ACHN (cell line): ENCODE measurements around the gene SLTM.
A peak's percentile ranks its signal among the peaks of the same experiment; 100 is the strongest.
"Not testable (repeated sequence)": the region's sequence is repeated elsewhere in the genome, so short reads cannot be mapped to it uniquely, and the experiment has no call there.

ENCODE experiments used
- DNase-seq: peaks from one replicate; pipeline ENCODE4 v3.0.0-alpha.2; 2015
- in situ Hi-C: cut with HindIII; loops from 2 replicates; pipeline ENCODE4 v1.10.0; 2017; ENCODE audit warnings: low sequenced_read_pairs, low pct_ligation_motif_present, low pct_unique_long_range_greater_than_20kb

The SLTM gene

GRCh38 chr15:58932710-58933280, 684 bp downstream of the SLTM start:
- in situ Hi-C loops, result no loop called here
- peak; percentile 30 for DNase-seq

- DNase-seq, result peak; percentile 28
- in situ Hi-C loops, result no loop called here
Observed at GRCh38 chr15:58931987-58932588, 1.4 kb downstream of the SLTM start.

- in situ Hi-C loops, result no loop called here
- no peak for DNase-seq
Observed at GRCh38 chr15:58929891-58930416, 3.5 kb downstream of the SLTM start.

- no peak for DNase-seq
- in situ Hi-C loops, result no loop called here
Observed at GRCh38 chr15:58926823-58927222, 6.7 kb downstream of the SLTM start.

DNA sequence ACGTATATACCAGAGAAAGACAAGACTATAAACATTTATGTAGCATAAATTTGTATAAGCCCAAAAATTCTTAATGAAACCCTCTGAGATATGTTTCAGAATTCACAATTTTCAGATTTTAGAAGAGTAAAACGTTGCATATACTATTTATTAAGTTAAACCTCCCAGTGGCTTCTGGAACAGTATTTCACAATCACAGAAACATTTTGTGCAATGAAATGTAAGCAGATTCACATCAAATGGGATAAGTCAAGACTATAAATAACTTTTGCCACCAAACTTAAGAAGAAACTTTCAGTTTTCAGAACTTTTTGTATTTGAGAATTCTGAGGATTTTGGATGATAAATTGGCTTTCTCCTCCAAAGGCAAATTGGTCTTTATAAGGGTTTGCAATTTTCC, 9.2 kb downstream of the SLTM start:
- in situ Hi-C loops, result no loop called here
- DNase-seq, result no peak

GRCh38 chr15:58923696-58924300, 9.7 kb downstream of the SLTM start:
- DNase-seq, result no peak
- in situ Hi-C loops, result no loop called here

DNA sequence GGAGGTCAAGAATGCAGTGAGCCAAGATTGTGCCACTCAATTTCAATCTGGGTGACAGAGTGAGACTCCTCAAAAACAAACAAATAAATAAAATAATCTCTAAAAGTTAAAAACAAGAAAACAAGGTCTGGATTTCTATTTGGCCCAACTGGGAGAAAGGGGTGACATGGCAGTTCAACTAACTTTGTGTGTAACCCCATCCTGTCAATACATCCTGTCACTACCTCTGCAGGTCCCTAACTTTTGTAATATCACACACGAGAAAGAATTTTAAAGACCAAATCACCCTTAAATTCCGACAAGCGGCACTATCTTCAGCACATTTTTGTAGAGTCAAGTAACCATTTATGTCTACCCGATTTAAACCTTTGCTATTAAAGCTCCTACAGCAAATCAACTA, 10.2 kb downstream of the SLTM start:
- in situ Hi-C loops, result no loop called here
- DNase-seq, result no peak

DNA sequence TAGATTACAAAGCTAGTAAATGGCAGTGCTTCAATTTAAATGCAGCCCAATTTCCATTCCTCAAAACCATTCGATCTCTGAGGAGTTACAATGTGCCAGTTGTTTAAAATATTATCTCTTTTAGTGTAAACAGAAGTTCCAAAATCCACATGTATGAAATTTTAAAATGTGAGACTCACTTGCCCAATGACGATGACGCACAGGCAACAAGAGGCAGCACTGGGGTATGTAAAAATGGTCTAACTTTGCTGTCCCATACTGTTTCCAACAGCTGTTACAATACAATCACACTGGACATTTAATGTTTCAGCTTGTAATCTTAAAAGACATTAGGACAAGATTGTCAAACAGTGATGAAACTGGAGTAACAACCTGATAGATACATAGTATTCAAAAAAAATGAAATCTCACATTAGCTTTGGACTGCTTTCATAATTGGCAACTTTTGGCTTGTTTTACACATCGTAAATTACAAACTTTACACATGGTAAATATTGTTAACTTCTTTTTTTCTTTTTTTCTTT, 12.2 kb downstream of the SLTM start:
- DNase-seq, result no peak
- in situ Hi-C loops, result no loop called here

DNA sequence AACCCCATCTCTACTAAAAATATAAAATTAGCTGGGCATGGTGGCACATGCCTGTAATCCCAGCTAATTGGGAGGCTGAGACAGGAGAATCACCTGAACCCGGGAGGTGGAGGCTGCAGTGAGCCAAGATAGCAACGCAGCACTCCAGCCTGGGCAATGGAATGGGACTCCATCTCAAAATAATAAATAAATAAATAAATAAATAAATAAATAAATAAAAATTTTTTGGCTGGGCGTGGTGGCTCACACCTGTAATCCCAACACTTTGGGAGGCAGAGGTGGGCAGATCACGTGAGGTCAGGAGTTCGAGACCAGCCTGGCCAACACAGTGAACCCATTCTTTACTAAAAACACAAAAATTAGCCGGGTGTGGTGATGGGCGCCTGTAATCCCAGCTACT, 13.0 kb downstream of the SLTM start:
- in situ Hi-C loops, DNase-seq: not testable (repeated sequence)

- no peak for DNase-seq
- in situ Hi-C loops, result no loop called here
Observed at GRCh38 chr15:58919232-58919631, 14.2 kb downstream of the SLTM start.

GRCh38 chr15:58918239-58918638, 15.2 kb downstream of the SLTM start:
- DNase-seq, result peak; percentile 39
- in situ Hi-C loops, result no loop called here

- DNase-seq, in situ Hi-C loops: not testable (repeated sequence)
Observed at GRCh38 chr15:58917613-58918129, 15.8 kb downstream of the SLTM start.

DNA sequence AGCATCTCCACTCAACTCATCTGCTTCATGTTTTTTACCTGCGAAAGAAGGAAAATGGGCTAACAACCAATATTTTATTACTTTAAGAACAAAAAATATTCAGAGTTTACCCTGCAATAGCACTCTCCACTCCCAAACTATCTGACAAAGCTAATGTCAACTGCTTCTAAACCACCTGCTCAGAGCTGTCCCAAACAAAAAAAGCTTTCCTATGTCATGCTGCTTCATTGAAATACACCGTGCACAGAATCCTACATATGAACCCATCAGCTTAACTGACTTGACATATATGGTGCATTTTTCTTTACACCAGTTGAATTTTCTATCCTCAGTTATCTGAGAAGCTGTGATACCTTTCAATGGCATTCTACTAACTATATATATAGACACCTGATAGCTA, 16.5 kb downstream of the SLTM start:
- DNase-seq, result no peak
- in situ Hi-C loops, result no loop called here

DNA sequence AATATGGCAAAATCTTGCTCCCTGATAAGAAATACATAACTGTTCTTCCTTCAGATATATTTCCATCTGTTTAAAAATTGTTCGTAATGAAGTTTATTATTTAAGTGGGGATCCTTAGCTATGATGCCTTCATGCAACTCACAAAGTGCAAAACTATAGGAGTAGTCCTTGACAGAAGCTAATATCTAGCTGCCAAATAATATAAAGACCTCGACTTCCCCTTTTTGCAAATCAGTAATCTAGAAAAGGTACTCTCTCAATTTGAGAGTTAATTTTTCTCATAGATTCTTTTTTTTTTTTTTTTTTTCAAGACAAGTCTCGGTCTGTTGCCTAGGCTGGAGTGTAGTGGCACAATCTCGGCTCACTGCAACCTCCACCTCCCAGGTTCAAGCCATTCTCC, 23.0 kb downstream of the SLTM start:
- in situ Hi-C loops, result no loop called here

GRCh38 chr15:58909616-58910015, 23.9 kb downstream of the SLTM start:
- in situ Hi-C loops, result no loop called here
- no peak for DNase-seq

More for the DNA sequence above, 23.0 kb downstream of the SLTM start:
- no peak for DNase-seq

DNA sequence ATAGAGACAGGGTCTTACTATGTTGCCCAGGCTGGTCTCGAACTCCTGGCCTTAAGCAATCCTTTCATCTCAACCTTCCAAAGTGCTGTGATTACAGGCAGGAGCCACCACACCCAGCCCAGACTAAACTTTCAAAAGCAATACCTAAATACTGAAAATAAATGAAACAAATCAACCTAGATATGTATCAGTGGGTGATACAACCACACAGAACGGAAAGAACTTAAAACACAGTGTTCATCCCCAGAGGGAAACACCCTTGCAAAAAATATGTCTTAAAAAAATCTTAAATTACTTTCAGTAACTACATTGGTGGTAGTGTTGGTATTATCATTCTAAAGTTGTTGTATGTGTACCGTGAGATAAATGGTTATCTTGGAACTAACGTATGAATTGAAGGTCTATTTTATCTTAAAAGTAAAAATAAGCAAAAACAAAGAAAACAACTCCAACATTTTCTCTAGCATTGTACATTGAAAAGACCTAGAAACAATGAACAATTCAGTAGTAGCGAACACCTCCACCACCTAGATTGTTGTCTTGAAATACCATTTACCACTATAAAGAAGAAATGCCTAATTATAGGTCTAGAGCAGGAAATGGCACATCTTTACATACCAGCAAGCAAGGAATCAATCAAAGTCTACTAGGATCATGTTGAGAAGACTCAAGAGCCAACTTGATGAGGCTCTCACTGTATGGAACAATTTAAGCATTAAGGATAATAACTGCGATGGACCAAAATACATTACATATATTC, 24.7 kb downstream of the SLTM start:
- no peak for DNase-seq
- in situ Hi-C loops, result no loop called here

DNA sequence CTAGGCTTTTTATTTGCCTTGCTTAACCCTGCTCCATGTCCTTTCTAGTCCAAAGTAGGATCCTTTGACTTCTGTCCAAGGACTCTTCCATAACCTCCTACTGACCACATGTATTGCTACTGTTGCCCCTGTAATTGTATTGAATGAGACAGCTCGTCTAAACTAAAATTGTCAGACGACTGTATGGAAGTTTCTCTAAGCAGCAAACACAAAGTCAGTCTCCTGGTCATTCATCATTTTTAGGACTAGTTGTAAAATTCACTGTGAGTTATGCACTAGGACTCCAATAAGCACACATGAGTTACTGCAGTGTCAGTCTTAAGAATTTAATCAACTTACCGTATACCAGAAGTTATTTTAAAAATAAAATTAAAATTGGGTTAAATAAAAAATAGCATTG, 32.8 kb downstream of the SLTM start:
- no peak for DNase-seq
- in situ Hi-C loops, result no loop called here

DNA sequence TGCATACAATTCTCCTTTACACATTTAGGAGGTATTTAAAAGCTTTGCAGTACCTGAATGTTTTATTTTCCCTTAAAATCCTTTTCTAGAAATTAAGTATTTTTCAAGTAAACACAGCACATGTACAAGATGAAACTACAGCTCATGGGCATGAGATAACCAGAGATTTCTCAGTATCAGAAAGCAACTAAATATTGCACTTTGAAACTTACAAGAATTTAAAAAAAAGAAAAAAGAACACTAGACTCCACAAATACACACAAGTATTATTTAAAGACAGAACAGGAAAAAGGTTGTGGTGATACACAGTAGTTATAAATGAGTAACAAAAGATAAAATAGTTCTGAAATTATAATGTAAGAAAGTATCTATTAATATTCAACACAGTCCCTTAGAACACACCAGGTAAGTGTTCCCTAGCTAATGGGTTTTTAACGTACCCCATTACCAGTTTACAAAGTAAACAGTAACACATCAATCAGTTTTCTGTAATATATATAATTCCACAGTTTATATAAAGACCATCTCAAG, 35.3 kb downstream of the SLTM start:
- in situ Hi-C loops, result no loop called here
- DNase-seq, result no peak

GRCh38 chr15:58889363-58889762, 44.1 kb downstream of the SLTM start:
- no peak for DNase-seq
- in situ Hi-C loops, result no loop called here
